Neuronal stem cell (in vitro differentiated cells): ENCODE results near the gene RUBCNL.

Experiments used
- DNase-seq: peaks from one replicate; pipeline ENCODE4 v3.0.0-alpha.2; 2013; ENCODE audit warnings: low spot score
- H2AFZ ChIP-seq: one replicate; pipeline ENCODE4 v1.6.1; 2013; ENCODE audit warnings: mild to moderate bottlenecking, low read length, inconsistent platforms
- H2AK5ac ChIP-seq: 2 replicates; pipeline ENCODE4 v1.6.1; 2013; ENCODE audit warnings: low read depth, mild to moderate bottlenecking, inconsistent platforms, low read length, moderate library complexity, mixed read lengths
- H2BK120ac ChIP-seq: 2 replicates; pipeline ENCODE4 v1.6.1; 2013; ENCODE audit warnings: low read depth, mild to moderate bottlenecking, inconsistent platforms, low read length, moderate library complexity, mixed read lengths
- H2BK12ac ChIP-seq: one replicate; pipeline ENCODE4 v1.6.1; 2013; ENCODE audit warnings: low read length, inconsistent platforms
- H2BK15ac ChIP-seq: 2 replicates; pipeline ENCODE4 v1.6.1; 2013; ENCODE audit warnings: mild to moderate bottlenecking, low read length, inconsistent platforms, mixed read lengths
- H2BK5ac ChIP-seq: one replicate; pipeline ENCODE4 v1.6.1; 2013; ENCODE audit warnings: inconsistent platforms, mild to moderate bottlenecking, low read length, moderate library complexity
- H3K14ac ChIP-seq: one replicate; pipeline ENCODE4 v1.6.1; 2013; ENCODE audit warnings: low read length, inconsistent platforms
- H3K18ac ChIP-seq: 2 replicates; pipeline ENCODE4 v1.6.1; 2013; ENCODE audit warnings: low read length, inconsistent platforms
- H3K23ac ChIP-seq: 2 replicates; pipeline ENCODE4 v1.6.1; 2013; ENCODE audit warnings: low read depth, mild to moderate bottlenecking, mixed read lengths, low read length, inconsistent platforms; ENCODE audit not compliant: poor library complexity
- H3K27ac ChIP-seq: replicated peaks from 3 replicates; pipeline ENCODE4 v1.5.1; 2013; ENCODE audit warnings: low read length, inconsistent platforms
- H3K27me3 ChIP-seq, 3 experiments: 2 replicates each; pipeline ENCODE4 v1.6.1; 2013; ENCODE audit warnings: low read length in 3 of 3, mild to moderate bottlenecking in 2 of 3, inconsistent platforms in 1 of 3, low read depth in 1 of 3, mixed read lengths in 1 of 3, moderate library complexity in 1 of 3; ENCODE audit not compliant: control insufficient read depth in 3 of 3, insufficient read depth in 3 of 3
- H3K36me3 ChIP-seq, 2 donors: replicated peaks in 1 of 2; 2 replicates each; pipeline ENCODE4 v1.6.1; 2013; ENCODE audit warnings: low read length in 2 of 2; ENCODE audit not compliant: control insufficient read depth in 2 of 2, insufficient read depth in 2 of 2
- H3K4ac ChIP-seq: 2 replicates; pipeline ENCODE4 v1.6.1; 2013; ENCODE audit warnings: inconsistent platforms, mild to moderate bottlenecking, low read length, moderate library complexity
- H3K4me1 ChIP-seq, 2 donors: 1 replicate in 1 of 2; 2 replicates in 1 of 2; pipeline ENCODE4 v1.6.1; 2013; ENCODE audit warnings: low read length in 2 of 2, low read depth in 1 of 2; ENCODE audit not compliant: control insufficient read depth in 2 of 2, insufficient read depth in 1 of 2
- H3K4me2 ChIP-seq: one replicate; pipeline ENCODE4 v1.6.1; 2013; ENCODE audit warnings: mild to moderate bottlenecking, low read length, inconsistent platforms; ENCODE audit not compliant: insufficient read depth, poor library complexity, severe bottlenecking
- H3K4me3 ChIP-seq, 2 donors: 2 replicates each; pipeline ENCODE4 v1.5.1; 2013; ENCODE audit warnings: low read length in 2 of 2, mild to moderate bottlenecking in 2 of 2, inconsistent platforms in 1 of 2, moderate library complexity in 1 of 2
- H3K79me1 ChIP-seq: one replicate; pipeline ENCODE4 v1.6.1; 2013; ENCODE audit warnings: low read depth, mild to moderate bottlenecking, inconsistent platforms, low read length, moderate library complexity
- H3K9ac ChIP-seq: one replicate; pipeline ENCODE4 v1.6.1; 2013; ENCODE audit warnings: mild to moderate bottlenecking, low read depth, low read length, inconsistent platforms; ENCODE audit not compliant: poor library complexity
- H3K9me3 ChIP-seq, 2 donors: replicated peaks in 1 of 2; 2 replicates each; pipeline versions ENCODE3 to v1.6.1; 2013; ENCODE audit warnings: low read length in 2 of 2, mild to moderate bottlenecking in 2 of 2, inconsistent platforms in 1 of 2, low read depth in 1 of 2, mixed read lengths in 1 of 2, moderate library complexity in 1 of 2; ENCODE audit not compliant: control insufficient read depth in 2 of 2, insufficient read depth in 1 of 2
- H4K8ac ChIP-seq: one replicate; pipeline ENCODE4 v1.6.1; 2013; ENCODE audit warnings: low read depth, mild to moderate bottlenecking, inconsistent platforms, low read length, moderate library complexity
- H4K91ac ChIP-seq: one replicate; pipeline ENCODE4 v1.6.1; 2013; ENCODE audit warnings: low read length, low read depth, mild to moderate bottlenecking, inconsistent platforms; ENCODE audit not compliant: poor library complexity
- WGBS, 2 donors: extraction: QIAGEN DNeasy Blood & Tissue Kit; methylation state at CpG; one replicate each; pipeline ENCODE4 v1.1.7; 2013; ENCODE audit warnings: missing lambda C conversion rate in 2 of 2, mixed read lengths in 1 of 2; ENCODE audit not compliant: insufficient read length in 2 of 2, insufficient replicate concordance in 1 of 2; ENCODE audit errors: extremely low coverage in 2 of 2; 5-methylcytosine and 5-hydroxymethylcytosine counted together

Gene RUBCNL

DNA sequence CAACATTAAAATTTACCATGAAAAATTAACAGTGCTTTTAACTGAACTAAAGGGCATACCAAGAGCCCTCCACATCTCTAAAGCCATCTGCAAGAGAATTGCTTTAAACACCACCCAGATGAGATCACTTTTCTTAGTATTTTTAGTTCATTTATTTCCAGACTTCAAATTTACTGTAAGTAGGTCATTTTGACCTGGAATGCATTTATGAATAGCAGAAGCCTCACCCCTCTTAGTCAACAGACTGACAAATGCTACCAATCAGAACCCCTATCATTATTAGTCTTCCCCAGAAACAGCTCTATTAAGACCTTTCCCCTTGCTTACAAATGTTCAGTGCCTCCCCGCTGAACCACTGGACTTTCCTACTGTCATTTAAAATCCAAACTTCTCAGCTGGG, 27.3 kb downstream of the RUBCNL start:
- Histone ChIP-seq H3K23ac (no peak overlapping the region), H3K36me3 (no peaks in the 10 kb centered on the region)
- no CpG with 5 or more reads among the region's 1 CpG for WGBS, 2 donors

DNA sequence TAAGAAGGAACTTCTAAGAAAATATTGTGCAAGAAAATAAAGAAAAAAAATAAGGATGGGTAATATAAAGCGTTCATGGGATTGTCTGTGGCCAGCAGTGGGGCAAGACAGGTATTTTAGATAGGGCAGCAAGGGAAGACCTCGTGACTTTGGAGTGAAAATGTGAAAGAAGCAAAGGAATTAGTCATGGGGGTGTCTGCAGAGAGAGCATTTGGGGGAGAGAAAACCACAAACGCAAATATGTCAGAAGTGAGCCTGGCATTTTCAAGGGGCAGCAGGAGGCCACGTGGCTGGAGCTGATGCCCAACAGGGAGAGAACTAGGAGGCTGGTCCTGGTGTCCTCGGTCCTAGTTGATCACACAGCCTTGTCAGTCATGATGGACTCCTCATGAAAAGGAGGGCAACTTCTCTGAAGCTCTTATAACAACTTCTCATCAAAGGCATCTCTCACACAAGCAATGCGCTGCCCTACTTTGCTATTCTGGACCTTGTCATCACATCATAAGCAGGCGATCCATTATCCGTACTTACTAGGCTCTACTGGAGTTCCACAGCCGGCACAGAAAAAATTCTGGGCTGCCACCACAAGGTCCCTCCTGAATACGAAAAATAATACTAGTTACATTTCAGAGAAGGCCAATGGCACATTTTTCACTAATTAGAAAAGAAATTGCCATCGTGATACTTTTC, 31.0 kb downstream of the RUBCNL start:
- H3K4me1 ChIP-seq = no peaks in the 10 kb centered on the region
- no peak overlapping the region for H2BK120ac ChIP-seq
- H4K8ac ChIP-seq = no peak overlapping the region
- H3K36me3 ChIP-seq = no peaks in the 10 kb centered on the region
- no peak overlapping the region for H3K18ac ChIP-seq
- no peak overlapping the region for H3K4ac ChIP-seq
- no peaks in the 10 kb centered on the region for H3K27me3 ChIP-seq
- H3K14ac ChIP-seq = no peak overlapping the region
- no peak overlapping the region for H3K4me2 ChIP-seq
- H3K23ac ChIP-seq = no peak overlapping the region
- no peak overlapping the region for H2BK12ac ChIP-seq
- no peaks in the 10 kb centered on the region for H3K79me1 ChIP-seq
- DNase-seq = no peak
- H2AK5ac ChIP-seq = no peak overlapping the region
- H2BK5ac ChIP-seq = no peak overlapping the region
- no peaks in the 10 kb centered on the region for H3K9me3 ChIP-seq
- H3K4me3 ChIP-seq = no peak overlapping the region
- H3K27ac ChIP-seq = no peak overlapping the region
- no peak overlapping the region for H3K9ac ChIP-seq
- WGBS, 2 donors = no CpG with 5 or more reads among the region's 11 CpGs
- no peak overlapping the region for H4K91ac ChIP-seq
- no peak overlapping the region for H2BK15ac ChIP-seq
- no peak overlapping the region for H2AFZ ChIP-seq

More for the DNA sequence above, 27.3 kb downstream of the RUBCNL start:
- H2AK5ac ChIP-seq = no peak overlapping the region
- H3K18ac ChIP-seq = no peak overlapping the region
- H3K4me2 ChIP-seq = no peak overlapping the region
- no peak overlapping the region for H3K9ac ChIP-seq
- H2BK15ac ChIP-seq = no peak overlapping the region
- H2AFZ ChIP-seq = no peak overlapping the region
- H3K27ac ChIP-seq = no peak overlapping the region
- H2BK5ac ChIP-seq = no peak overlapping the region
- H3K4ac ChIP-seq = no peak overlapping the region
- H3K79me1 ChIP-seq = no peaks in the 10 kb centered on the region
- no peaks in the 10 kb centered on the region for H3K4me1 ChIP-seq
- no peak overlapping the region for H2BK120ac ChIP-seq
- no peak for DNase-seq
- no peak overlapping the region for H4K8ac ChIP-seq
- H3K9me3 ChIP-seq = no peaks in the 10 kb centered on the region
- H3K14ac ChIP-seq = no peak overlapping the region
- H3K4me3 ChIP-seq = no peak overlapping the region
- H4K91ac ChIP-seq = no peak overlapping the region
- no peak overlapping the region for H2BK12ac ChIP-seq
- H3K27me3 ChIP-seq = no peaks in the 10 kb centered on the region

DNA sequence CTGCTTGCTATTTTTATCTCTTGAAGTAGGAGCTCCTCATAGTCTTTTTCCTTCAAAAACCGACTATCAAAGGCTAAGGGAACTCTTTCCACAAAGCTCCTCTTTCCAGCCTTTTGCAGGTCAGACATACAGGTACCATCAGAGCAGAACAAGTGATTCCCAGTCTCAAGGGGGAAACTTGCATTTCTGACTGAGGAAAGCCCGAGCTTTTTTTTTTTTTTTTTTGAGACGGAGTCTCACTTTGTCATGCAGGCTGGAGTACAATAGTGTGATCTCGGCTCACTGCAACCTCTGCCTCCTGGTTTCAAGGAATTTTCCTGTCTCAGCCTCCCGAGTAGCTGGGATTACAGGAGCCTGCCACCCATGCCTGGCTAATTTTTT, 32.0 kb downstream of the RUBCNL start:
- Histone ChIP-seq H3K4me2 (no peak overlapping the region), H3K36me3 (no peaks in the 10 kb centered on the region), H2AFZ (no peak overlapping the region), H3K4me3 (no peak overlapping the region), H3K27ac (no peak overlapping the region), H3K23ac (no peak overlapping the region), H3K27me3 (no peaks in the 10 kb centered on the region), H3K4me1 (no peaks in the 10 kb centered on the region), H2AK5ac (no peak overlapping the region), H3K9me3 (no peaks in the 10 kb centered on the region), H3K9ac (no peak overlapping the region), H2BK5ac (no peak overlapping the region), H3K14ac (no peak overlapping the region), H2BK15ac (no peak overlapping the region), H4K8ac (no peak overlapping the region), H3K18ac (no peak overlapping the region), H2BK120ac (no peak overlapping the region), H3K79me1 (no peaks in the 10 kb centered on the region), H4K91ac (no peak overlapping the region), H3K4ac (no peak overlapping the region), H2BK12ac (no peak overlapping the region)
- WGBS, 2 donors = no CpG with 5 or more reads among the region's 5 CpGs
- DNase-seq = no peak

GRCh38 chr13:46354156-46355087, 32.6 kb downstream of the RUBCNL start:
- H3K4me2 ChIP-seq = no peak overlapping the region
- H2BK15ac ChIP-seq = no peak overlapping the region
- H3K23ac ChIP-seq = no peak overlapping the region
- no peak overlapping the region for H2BK12ac ChIP-seq
- no peak overlapping the region for H3K4ac ChIP-seq
- H3K27me3 ChIP-seq = no peaks in the 10 kb centered on the region
- H2AFZ ChIP-seq = no peak overlapping the region
- no peak overlapping the region for H2AK5ac ChIP-seq
- H2BK5ac ChIP-seq = no peak overlapping the region
- H3K36me3 ChIP-seq = no peaks in the 10 kb centered on the region
- no peak overlapping the region for H2BK120ac ChIP-seq
- DNase-seq = no peak
- H3K14ac ChIP-seq = no peak overlapping the region
- H3K4me1 ChIP-seq = no peaks in the 10 kb centered on the region
- no peak overlapping the region for H4K91ac ChIP-seq
- H3K9me3 ChIP-seq = no peaks in the 10 kb centered on the region
- no CpG with 5 or more reads among the region's 9 CpGs for WGBS, 2 donors
- no peaks in the 10 kb centered on the region for H3K79me1 ChIP-seq
- H3K18ac ChIP-seq = no peak overlapping the region
- no peak overlapping the region for H3K27ac ChIP-seq
- H3K9ac ChIP-seq = no peak overlapping the region
- H4K8ac ChIP-seq = no peak overlapping the region
- H3K4me3 ChIP-seq = no peak overlapping the region
